ENCODE results near the gene ALG14. TPM values are rescaled to one million over a fixed set of nuclear protein-coding genes. Genes with fewer than 3 reads are reported as not detected.

The ALG14 gene
- total and polyA plus RNA-seq, 2 donors (not counting 1 experiment from before 2014, with no cell fraction given), result 0.92 to 2.6 TPM

GRCh38 chr1:95116580-95117206 lies 43.9 kb upstream of the ALG14 start:
- Mint-ChIP-seq H3K27ac (peak overlapping the region; percentile 90), H3K9me3 (ENCODE audit: insufficient read depth) (no peaks in the 10 kb centered on the region), H3K4me1 (peaks cover 11% of the 10 kb centered on the region), H3K27me3 (peaks cover 49% of the 10 kb centered on the region), H3K4me3 (peak overlapping the region; percentile 97)
- Histone ChIP-seq H3K27ac (ENCODE audit: low read length in 2 of 2) (peak overlapping the region in 1 of 2 donors; percentile 35), H2AFZ (ENCODE audit: insufficient read depth, low read depth, low read length, poor library complexity, severe bottlenecking) (peak overlapping the region; percentile 92), H3K9ac (ENCODE audit: low read length) (peak overlapping the region; percentile 82), H3K27me3 (replicated peaks in 1 of 4; ENCODE audit: control extremely low read depth in 1 of 4, control insufficient read depth in 3 of 4, insufficient read depth in 4 of 4, low read length in 3 of 4) (peaks cover 0 to 29% (median 17%) of the 10 kb centered on the region in 4 experiments), H3K4me1 (ENCODE audit: control insufficient read depth in 2 of 2, insufficient read depth in 2 of 2, low read length in 2 of 2) (peaks cover 5 to 10% of the 10 kb centered on the region in 2 donors), H3K4me3 (ENCODE audit: control extremely low read depth in 1 of 5, extremely low read depth in 1 of 5, insufficient read depth in 1 of 5, low read depth in 2 of 5, low read length in 4 of 5) (peak overlapping the region; percentile 19 to 88 (median 74)), H3K9me3 (ENCODE audit: control extremely low read depth in 1 of 3, control insufficient read depth in 2 of 3, insufficient read depth in 1 of 3, low read length in 2 of 3) (peaks cover 0 to 3% (median 0%) of the 10 kb centered on the region in 3 donors), H3K4me2 (replicated peaks; ENCODE audit: low read depth, low read length, poor library complexity, severe bottlenecking) (peak overlapping the region; percentile 94), H3K36me3 (replicated peaks in 1 of 2; ENCODE audit: control extremely low read depth in 1 of 2, control insufficient read depth in 1 of 2, extremely low read depth in 1 of 2, insufficient read depth in 2 of 2, low read length in 1 of 2) (no peaks in the 10 kb centered on the region), H3K79me2 (ENCODE audit: control insufficient read depth, insufficient read depth, low read length) (no peaks in the 10 kb centered on the region), H4K20me1 (ENCODE audit: control insufficient read depth, insufficient read depth, low read length, poor library complexity, severe bottlenecking) (no peaks in the 10 kb centered on the region)
- CTCF ChIA-PET, result interaction anchor here (0.9 to 4.4 kb wide), 12 partner anchors 9 to 119 kb away, joined by 3 to 36 read pairs (median 4); partner anchors contain the start of genes ALG14 and RWDD3
- POLR2A ChIA-PET, result interaction anchor here (1.7 kb wide), 1 partner anchor 117 kb away, joined by 12 read pairs; the partner anchor contains the start of gene RWDD3
- DNase-seq, result peak; percentile 74
- TF ChIP-seq EZH2 (IDR thresholded peaks at IDR 0.05; ENCODE audit: borderline replicate concordance, insufficient read depth, low read depth, low read length, poor library complexity, severe bottlenecking) (no peak), CTCF (IDR thresholded peaks at IDR 0.05) (peak; percentile 74)
- ATAC-seq (ENCODE audit: low read depth), result peak; percentile 83
- under 1% methylated on average over 14 of the region's 17 CpGs for WGBS (ENCODE audit: insufficient coverage)
- intact Hi-C loops (cut with micrococcal nuclease), result loop anchor here (1.0 to 2.0 kb wide), 2 partner anchors 44 to 118 kb away; partner anchors contain the start of genes ALG14 and RWDD3

- 68% methylated on average over 2 of the region's 3 CpGs for WGBS (ENCODE audit: insufficient coverage)
- H3K4me1 Mint-ChIP-seq, result peaks cover 11% of the 10 kb centered on the region
- CTCF ChIA-PET, result interaction anchor here (0.9 to 4.4 kb wide), 11 partner anchors 8 to 118 kb away, joined by 3 to 36 read pairs (median 3); partner anchors contain the start of gene RWDD3
- no peaks in the 10 kb centered on the region for H3K9me3 Mint-ChIP-seq (ENCODE audit: insufficient read depth)
- H3K27me3 Mint-ChIP-seq, result peaks cover 48% of the 10 kb centered on the region
- H3K4me2 ChIP-seq (replicated peaks; ENCODE audit: low read depth, low read length, poor library complexity, severe bottlenecking), result no peak overlapping the region
- H3K27me3 ChIP-seq (replicated peaks in 1 of 4; ENCODE audit: control extremely low read depth in 1 of 4, control insufficient read depth in 3 of 4, insufficient read depth in 4 of 4, low read length in 3 of 4), result peaks cover 0 to 24% (median 17%) of the 10 kb centered on the region in 4 experiments
- H2AFZ ChIP-seq (ENCODE audit: insufficient read depth, low read depth, low read length, poor library complexity, severe bottlenecking), result no peak overlapping the region
- POLR2A ChIA-PET, result no interaction called here
- TF ChIP-seq EZH2 (IDR thresholded peaks at IDR 0.05; ENCODE audit: borderline replicate concordance, insufficient read depth, low read depth, low read length, poor library complexity, severe bottlenecking) (no peak), CTCF (IDR thresholded peaks at IDR 0.05) (no peak)
- H3K4me3 ChIP-seq (ENCODE audit: control extremely low read depth in 1 of 5, extremely low read depth in 1 of 5, insufficient read depth in 1 of 5, low read depth in 2 of 5, low read length in 4 of 5), result no peak overlapping the region
- peaks cover 5 to 10% of the 10 kb centered on the region in 2 donors for H3K4me1 ChIP-seq (ENCODE audit: control insufficient read depth in 2 of 2, insufficient read depth in 2 of 2, low read length in 2 of 2)
- DNase-seq (no peak), ATAC-seq (ENCODE audit: low read depth) (no peak)
- H3K4me3 Mint-ChIP-seq, result peak overlapping the region; percentile 38
- H4K20me1 ChIP-seq (ENCODE audit: control insufficient read depth, insufficient read depth, low read length, poor library complexity, severe bottlenecking), result no peaks in the 10 kb centered on the region
- H3K79me2 ChIP-seq (ENCODE audit: control insufficient read depth, insufficient read depth, low read length), result no peaks in the 10 kb centered on the region
- H3K9ac ChIP-seq (ENCODE audit: low read length), result no peak overlapping the region
- intact Hi-C loops (cut with micrococcal nuclease), result loop anchor here (1.0 to 2.0 kb wide), 2 partner anchors 43 to 119 kb away; partner anchors contain the start of genes ALG14 and RWDD3
- no peak overlapping the region for H3K27ac ChIP-seq (ENCODE audit: low read length in 2 of 2)
- peaks cover 0 to 3% (median 0%) of the 10 kb centered on the region in 3 donors for H3K9me3 ChIP-seq (ENCODE audit: control extremely low read depth in 1 of 3, control insufficient read depth in 2 of 3, insufficient read depth in 1 of 3, low read length in 2 of 3)
- no peaks in the 10 kb centered on the region for H3K36me3 ChIP-seq (replicated peaks in 1 of 2; ENCODE audit: control extremely low read depth in 1 of 2, control insufficient read depth in 1 of 2, extremely low read depth in 1 of 2, insufficient read depth in 2 of 2, low read length in 1 of 2)
- no peak overlapping the region for H3K27ac Mint-ChIP-seq
Measured at GRCh38 chr1:95115708-95116137, 43.0 kb upstream of the ALG14 start.
